OCI-LY1 (cell line): Measurements from ENCODE around the gene XPNPEP2.

Experiments used
- EZH2 ChIP-seq: fragments of 200-600 bp; sonication (generic), shearing (Covaris generic); IDR thresholded peaks from 2 replicates; pipeline ENCODE4 v1.8.0; 2017; ENCODE audit warnings: borderline replicate concordance, mixed run types, mild to moderate bottlenecking, antibody characterized with exemption, low read length, moderate library complexity, mixed read lengths
- TF ChIP-seq, protein P1 (sequence below): fragments of 200-600 bp; sonication (generic), shearing (Covaris generic); IDR thresholded peaks from 2 replicates; pipeline ENCODE4 v1.5.1; 2017; ENCODE audit warnings: mild to moderate bottlenecking, antibody characterized with exemption, low read length, moderate library complexity, mixed read lengths

DNA sequence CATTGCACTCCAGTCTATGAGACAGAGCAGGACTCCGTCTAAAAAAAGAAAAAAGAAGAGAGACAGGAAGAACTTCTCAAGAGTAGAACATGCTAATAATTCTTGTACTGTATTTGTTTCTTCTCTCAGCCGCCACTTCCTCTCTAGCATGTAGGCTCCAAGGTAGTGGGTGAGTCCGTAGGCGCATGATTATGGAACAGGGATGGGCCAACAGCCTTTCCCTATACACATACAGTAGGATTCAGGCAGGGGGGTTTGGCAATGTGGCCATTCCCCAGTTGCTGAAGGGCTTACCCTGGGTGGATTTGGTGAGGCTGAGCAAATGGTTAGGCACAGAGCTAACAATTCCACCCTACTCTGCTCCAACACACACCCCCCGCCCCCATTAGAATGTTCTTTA is 49.0 kb upstream of the XPNPEP2 start:
- TF ChIP-seq, protein P1, sequence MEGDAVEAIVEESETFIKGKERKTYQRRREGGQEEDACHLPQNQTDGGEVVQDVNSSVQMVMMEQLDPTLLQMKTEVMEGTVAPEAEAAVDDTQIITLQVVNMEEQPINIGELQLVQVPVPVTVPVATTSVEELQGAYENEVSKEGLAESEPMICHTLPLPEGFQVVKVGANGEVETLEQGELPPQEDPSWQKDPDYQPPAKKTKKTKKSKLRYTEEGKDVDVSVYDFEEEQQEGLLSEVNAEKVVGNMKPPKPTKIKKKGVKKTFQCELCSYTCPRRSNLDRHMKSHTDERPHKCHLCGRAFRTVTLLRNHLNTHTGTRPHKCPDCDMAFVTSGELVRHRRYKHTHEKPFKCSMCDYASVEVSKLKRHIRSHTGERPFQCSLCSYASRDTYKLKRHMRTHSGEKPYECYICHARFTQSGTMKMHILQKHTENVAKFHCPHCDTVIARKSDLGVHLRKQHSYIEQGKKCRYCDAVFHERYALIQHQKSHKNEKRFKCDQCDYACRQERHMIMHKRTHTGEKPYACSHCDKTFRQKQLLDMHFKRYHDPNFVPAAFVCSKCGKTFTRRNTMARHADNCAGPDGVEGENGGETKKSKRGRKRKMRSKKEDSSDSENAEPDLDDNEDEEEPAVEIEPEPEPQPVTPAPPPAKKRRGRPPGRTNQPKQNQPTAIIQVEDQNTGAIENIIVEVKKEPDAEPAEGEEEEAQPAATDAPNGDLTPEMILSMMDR, result no peak
- TF ChIP-seq EZH2, result no peak
